Measurements from ENCODE around the gene ZNF536. TPM values are rescaled to one million over a fixed set of nuclear protein-coding genes. Genes with fewer than 3 reads are reported as not detected.

ZNF536 gene
- total RNA-seq, 4 donors from 2014 or later = 30.8 to 48.7 (median 40.8) TPM

DNA sequence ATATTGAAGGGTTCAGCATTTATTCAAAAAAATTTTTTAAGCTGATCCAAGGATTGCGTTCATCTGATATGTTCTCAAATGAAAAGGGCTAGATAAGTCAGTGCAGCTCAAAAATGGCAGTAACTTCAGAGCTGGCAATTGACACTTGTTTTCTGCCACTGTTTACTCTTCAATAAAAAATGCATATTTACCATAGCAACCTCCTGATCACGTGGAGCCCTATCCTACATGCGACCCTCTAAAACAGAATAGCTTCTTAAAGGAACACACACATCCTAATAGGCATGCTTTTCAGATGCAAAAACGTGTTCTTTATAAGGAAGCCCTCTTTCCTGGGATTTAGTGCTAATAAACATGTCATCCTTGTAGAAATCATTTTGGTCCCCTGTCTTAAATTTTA, 150.2 kb downstream of the ZNF536 start:
- Histone ChIP-seq H3K4me3 (no peak overlapping the region), H3K27ac (no peak overlapping the region), H3K36me3 (no peaks in the 10 kb centered on the region), H3K27me3 (no peaks in the 10 kb centered on the region), H3K9me3 (no peaks in the 10 kb centered on the region), H3K4me1 (peaks cover 0 to 4% (median 0%) of the 10 kb centered on the region in 4 donors)
- no peak for DNase-seq (ENCODE audit: low spot score in 2 of 2)
- TF ChIP-seq, protein P1, sequence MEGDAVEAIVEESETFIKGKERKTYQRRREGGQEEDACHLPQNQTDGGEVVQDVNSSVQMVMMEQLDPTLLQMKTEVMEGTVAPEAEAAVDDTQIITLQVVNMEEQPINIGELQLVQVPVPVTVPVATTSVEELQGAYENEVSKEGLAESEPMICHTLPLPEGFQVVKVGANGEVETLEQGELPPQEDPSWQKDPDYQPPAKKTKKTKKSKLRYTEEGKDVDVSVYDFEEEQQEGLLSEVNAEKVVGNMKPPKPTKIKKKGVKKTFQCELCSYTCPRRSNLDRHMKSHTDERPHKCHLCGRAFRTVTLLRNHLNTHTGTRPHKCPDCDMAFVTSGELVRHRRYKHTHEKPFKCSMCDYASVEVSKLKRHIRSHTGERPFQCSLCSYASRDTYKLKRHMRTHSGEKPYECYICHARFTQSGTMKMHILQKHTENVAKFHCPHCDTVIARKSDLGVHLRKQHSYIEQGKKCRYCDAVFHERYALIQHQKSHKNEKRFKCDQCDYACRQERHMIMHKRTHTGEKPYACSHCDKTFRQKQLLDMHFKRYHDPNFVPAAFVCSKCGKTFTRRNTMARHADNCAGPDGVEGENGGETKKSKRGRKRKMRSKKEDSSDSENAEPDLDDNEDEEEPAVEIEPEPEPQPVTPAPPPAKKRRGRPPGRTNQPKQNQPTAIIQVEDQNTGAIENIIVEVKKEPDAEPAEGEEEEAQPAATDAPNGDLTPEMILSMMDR (IDR thresholded peaks at IDR 0.05) = no peak
- no peak for TF ChIP-seq POLR2A (IDR thresholded peaks at IDR 0.05)
- no peak for TF ChIP-seq EP300 (IDR thresholded peaks at IDR 0.05)
- WGBS, 2 donors = 21 to 31% methylated on average over 4 of the region's 4 CpGs

DNA sequence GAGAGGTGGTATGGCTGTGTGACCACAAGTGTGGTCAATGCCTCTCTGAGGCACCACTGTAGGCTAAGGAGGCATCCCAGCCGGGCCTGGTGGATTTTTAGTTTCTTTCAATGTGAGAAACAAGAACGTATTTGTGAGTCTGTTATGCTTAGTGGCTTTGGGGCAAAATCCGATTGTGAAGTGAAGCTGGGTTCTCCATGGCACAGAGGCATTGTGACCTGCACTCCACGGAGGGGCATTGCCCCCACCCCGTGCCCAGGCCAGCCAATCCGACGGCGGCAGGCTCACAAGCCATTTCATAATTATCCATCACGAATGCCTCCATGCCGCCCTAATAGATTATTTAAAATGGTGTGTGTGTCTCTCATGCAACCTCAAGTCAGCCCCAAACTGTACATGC, 151.6 kb downstream of the ZNF536 start:
- no peak for DNase-seq (ENCODE audit: low spot score in 2 of 2)
- no peak overlapping the region for H3K4me3 ChIP-seq
- no peaks in the 10 kb centered on the region for H3K27me3 ChIP-seq
- no peaks in the 10 kb centered on the region for H3K36me3 ChIP-seq
- no peaks in the 10 kb centered on the region for H3K9me3 ChIP-seq
- peaks cover 0 to 4% (median 0%) of the 10 kb centered on the region in 4 donors for H3K4me1 ChIP-seq
- H3K27ac ChIP-seq = peak overlapping the region in 1 of 4 donors; percentile 50
- 51 to 59% methylated on average over 10 of the region's 10 CpGs for WGBS, 2 donors
- no peak for TF ChIP-seq EP300 (IDR thresholded peaks at IDR 0.05)
- TF ChIP-seq POLR2A (IDR thresholded peaks at IDR 0.05) = no peak
- TF ChIP-seq, protein P1 (IDR thresholded peaks at IDR 0.05) = no peak

DNA sequence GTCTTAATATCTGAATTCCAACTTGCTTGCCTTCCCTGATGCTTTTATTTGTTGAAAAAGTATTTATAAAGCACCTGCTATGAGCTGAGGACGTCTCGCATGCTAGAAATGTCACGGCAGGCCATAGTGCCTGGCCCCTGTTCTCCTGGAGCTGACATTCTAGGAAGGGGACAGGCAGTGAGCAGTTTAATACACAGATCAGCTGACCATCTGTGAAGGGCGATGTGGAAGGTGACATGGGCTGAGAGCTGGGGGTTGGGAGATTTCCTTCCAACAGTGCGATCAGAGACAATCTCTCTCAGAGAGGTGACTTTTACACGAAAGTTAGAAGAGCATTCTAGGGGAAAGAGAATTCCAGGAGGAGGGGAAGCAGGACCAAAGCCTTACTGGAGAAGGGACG, 153.2 kb downstream of the ZNF536 start:
- H3K27me3 ChIP-seq = no peaks in the 10 kb centered on the region
- H3K27ac ChIP-seq = no peak overlapping the region
- H3K36me3 ChIP-seq = no peaks in the 10 kb centered on the region
- no peak for DNase-seq (ENCODE audit: low spot score in 2 of 2)
- peaks cover 0 to 4% (median 0%) of the 10 kb centered on the region in 4 donors for H3K4me1 ChIP-seq
- H3K9me3 ChIP-seq = no peaks in the 10 kb centered on the region
- WGBS, 2 donors = 80 to 82% methylated on average over 7 of the region's 7 CpGs
- H3K4me3 ChIP-seq = no peak overlapping the region
- no peak for TF ChIP-seq EP300 (IDR thresholded peaks at IDR 0.05)
- no peak for TF ChIP-seq POLR2A (IDR thresholded peaks at IDR 0.05)
- TF ChIP-seq, protein P1 (IDR thresholded peaks at IDR 0.05) = no peak

GRCh38 chr19:30528919-30529318, 156.7 kb downstream of the ZNF536 start:
- Histone ChIP-seq H3K4me3 (no peak overlapping the region), H3K27me3 (no peaks in the 10 kb centered on the region), H3K9me3 (no peaks in the 10 kb centered on the region), H3K4me1 (no peaks in the 10 kb centered on the region), H3K27ac (no peak overlapping the region), H3K36me3 (no peaks in the 10 kb centered on the region)
- no peak for DNase-seq (ENCODE audit: low spot score in 2 of 2)
- 37 to 47% methylated on average over 8 of the region's 8 CpGs for WGBS, 2 donors
- TF ChIP-seq, protein P1 (IDR thresholded peaks at IDR 0.05) = no peak
- TF ChIP-seq EP300 (IDR thresholded peaks at IDR 0.05) = no peak
- TF ChIP-seq POLR2A (IDR thresholded peaks at IDR 0.05) = no peak

- no peak for DNase-seq (ENCODE audit: low spot score in 2 of 2)
- H3K27me3 ChIP-seq = no peaks in the 10 kb centered on the region
- H3K4me1 ChIP-seq = no peaks in the 10 kb centered on the region
- H3K9me3 ChIP-seq = no peaks in the 10 kb centered on the region
- H3K36me3 ChIP-seq = peaks cover 0 to 4% (median 0%) of the 10 kb centered on the region in 3 donors
- no peak overlapping the region for H3K4me3 ChIP-seq
- H3K27ac ChIP-seq = no peak overlapping the region
- WGBS, 2 donors = 66 to 68% methylated on average over 3 of the region's 3 CpGs
- TF ChIP-seq, protein P1 (IDR thresholded peaks at IDR 0.05) = no peak
- no peak for TF ChIP-seq EP300 (IDR thresholded peaks at IDR 0.05)
- TF ChIP-seq POLR2A (IDR thresholded peaks at IDR 0.05) = no peak
Observed at GRCh38 chr19:30529876-30530275, 157.7 kb downstream of the ZNF536 start.

All from tibial nerve (tissue), 4 donors.